WTC11 (cell line): ENCODE measurements around the gene GNAT3.

Experiments used
- ELF4 ChIP-seq: sonication (generic); formaldehyde crosslinking; IDR thresholded peaks from 2 replicates; pipeline ENCODE4 v1.8.1; 2022; ENCODE audit warnings: low read depth, mild to moderate bottlenecking, moderate library complexity, missing genetic modification reagents
- ESRRA ChIP-seq: sonication (generic); formaldehyde crosslinking; IDR thresholded peaks from 2 replicates; pipeline ENCODE4 v1.8.1; 2022; ENCODE audit warnings: mild to moderate bottlenecking, missing genetic modification reagents, borderline replicate concordance
- FOXJ3 ChIP-seq: sonication (generic); formaldehyde crosslinking; IDR thresholded peaks from 2 replicates; pipeline ENCODE4 v1.9.0; 2021; ENCODE audit warnings: missing genetic modification reagents, mild to moderate bottlenecking, borderline replicate concordance
- RELA ChIP-seq: sonication (generic); formaldehyde crosslinking; IDR thresholded peaks from 2 replicates; pipeline ENCODE4 v1.8.1; 2022; ENCODE audit warnings: missing genetic modification reagents, mild to moderate bottlenecking, borderline replicate concordance
- SP1 ChIP-seq: sonication (generic); formaldehyde crosslinking; conservative IDR thresholded peaks from 2 replicates; pipeline ENCODE4 v1.8.1; 2022; ENCODE audit warnings: missing genetic modification reagents
- ZNF138 ChIP-seq: sonication (generic); formaldehyde crosslinking; conservative IDR thresholded peaks from 2 replicates; pipeline ENCODE4 v1.8.1; 2022; ENCODE audit warnings: mild to moderate bottlenecking, moderate library complexity, missing genetic modification reagents
- ZNF263 ChIP-seq: sonication (generic); formaldehyde crosslinking; IDR thresholded peaks from 2 replicates; pipeline ENCODE4 v1.8.1; 2022; ENCODE audit warnings: low read depth, mild to moderate bottlenecking, moderate library complexity, missing genetic modification reagents
- TF ChIP-seq, protein P1 (sequence below): sonication (generic); formaldehyde crosslinking; IDR thresholded peaks from 2 replicates; pipeline ENCODE4 v1.8.0; 2022; ENCODE audit warnings: mild to moderate bottlenecking, missing genetic modification reagents
- TF ChIP-seq, protein P2 (sequence below): sonication (generic); formaldehyde crosslinking; IDR thresholded peaks from 2 replicates; pipeline ENCODE4 v1.8.1; 2023; ENCODE audit warnings: mild to moderate bottlenecking, missing genetic modification reagents, moderate library complexity
- TF ChIP-seq, protein P3 (sequence below): sonication (generic); formaldehyde crosslinking; conservative IDR thresholded peaks from 2 replicates; pipeline ENCODE4 v1.8.1; 2022; ENCODE audit warnings: mild to moderate bottlenecking, missing genetic modification reagents
- TF ChIP-seq, protein P4 (sequence below): sonication (generic); formaldehyde crosslinking; IDR thresholded peaks from 2 replicates; pipeline ENCODE4 v1.8.0; 2022; ENCODE audit warnings: mild to moderate bottlenecking, missing genetic modification reagents
- TF ChIP-seq, protein P5 (sequence below): fragments of 200-600 bp; IDR thresholded peaks from 2 replicates; pipeline ENCODE4 v1.8.0; 2022; ENCODE audit warnings: antibody characterized with exemption

DNA sequence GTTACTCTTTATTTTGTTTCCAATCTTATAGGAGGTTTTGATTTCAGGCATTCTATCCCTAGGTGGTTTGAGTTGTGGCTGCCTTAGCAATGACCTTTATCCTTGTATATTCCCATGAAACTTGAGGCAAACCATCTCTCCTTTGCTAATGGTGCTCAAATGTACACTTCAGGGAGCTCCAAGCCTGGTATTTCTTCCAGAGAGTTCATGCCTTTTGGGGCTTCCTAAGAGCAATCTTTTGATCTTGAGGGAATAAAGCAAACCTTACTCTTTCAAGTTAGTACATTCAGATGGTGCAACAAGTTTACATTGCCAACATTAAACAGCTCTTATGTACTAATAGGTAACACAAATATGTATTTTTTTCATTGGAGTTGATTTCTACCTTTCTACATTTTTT, 3.4 kb upstream of the GNAT3 start:
- TF ChIP-seq, protein P1, sequence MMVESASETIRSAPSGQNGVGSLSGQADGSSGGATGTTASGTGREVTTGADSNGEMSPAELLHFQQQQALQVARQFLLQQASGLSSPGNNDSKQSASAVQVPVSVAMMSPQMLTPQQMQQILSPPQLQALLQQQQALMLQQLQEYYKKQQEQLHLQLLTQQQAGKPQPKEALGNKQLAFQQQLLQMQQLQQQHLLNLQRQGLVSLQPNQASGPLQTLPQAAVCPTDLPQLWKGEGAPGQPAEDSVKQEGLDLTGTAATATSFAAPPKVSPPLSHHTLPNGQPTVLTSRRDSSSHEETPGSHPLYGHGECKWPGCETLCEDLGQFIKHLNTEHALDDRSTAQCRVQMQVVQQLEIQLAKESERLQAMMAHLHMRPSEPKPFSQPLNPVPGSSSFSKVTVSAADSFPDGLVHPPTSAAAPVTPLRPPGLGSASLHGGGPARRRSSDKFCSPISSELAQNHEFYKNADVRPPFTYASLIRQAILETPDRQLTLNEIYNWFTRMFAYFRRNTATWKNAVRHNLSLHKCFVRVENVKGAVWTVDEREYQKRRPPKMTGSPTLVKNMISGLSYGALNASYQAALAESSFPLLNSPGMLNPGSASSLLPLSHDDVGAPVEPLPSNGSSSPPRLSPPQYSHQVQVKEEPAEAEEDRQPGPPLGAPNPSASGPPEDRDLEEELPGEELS = no peak
- no peak for TF ChIP-seq ZNF138
- TF ChIP-seq, protein P2, sequence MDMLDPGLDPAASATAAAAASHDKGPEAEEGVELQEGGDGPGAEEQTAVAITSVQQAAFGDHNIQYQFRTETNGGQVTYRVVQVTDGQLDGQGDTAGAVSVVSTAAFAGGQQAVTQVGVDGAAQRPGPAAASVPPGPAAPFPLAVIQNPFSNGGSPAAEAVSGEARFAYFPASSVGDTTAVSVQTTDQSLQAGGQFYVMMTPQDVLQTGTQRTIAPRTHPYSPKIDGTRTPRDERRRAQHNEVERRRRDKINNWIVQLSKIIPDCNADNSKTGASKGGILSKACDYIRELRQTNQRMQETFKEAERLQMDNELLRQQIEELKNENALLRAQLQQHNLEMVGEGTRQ (CRISPR knock-in tag) = no peak
- TF ChIP-seq, protein P3, sequence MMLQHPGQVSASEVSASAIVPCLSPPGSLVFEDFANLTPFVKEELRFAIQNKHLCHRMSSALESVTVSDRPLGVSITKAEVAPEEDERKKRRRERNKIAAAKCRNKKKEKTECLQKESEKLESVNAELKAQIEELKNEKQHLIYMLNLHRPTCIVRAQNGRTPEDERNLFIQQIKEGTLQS (CRISPR knock-in tag) = no peak
- no peak for TF ChIP-seq ESRRA (CRISPR knock-in tag)
- no peak for TF ChIP-seq ELF4 (CRISPR knock-in tag)
- TF ChIP-seq, protein P4, sequence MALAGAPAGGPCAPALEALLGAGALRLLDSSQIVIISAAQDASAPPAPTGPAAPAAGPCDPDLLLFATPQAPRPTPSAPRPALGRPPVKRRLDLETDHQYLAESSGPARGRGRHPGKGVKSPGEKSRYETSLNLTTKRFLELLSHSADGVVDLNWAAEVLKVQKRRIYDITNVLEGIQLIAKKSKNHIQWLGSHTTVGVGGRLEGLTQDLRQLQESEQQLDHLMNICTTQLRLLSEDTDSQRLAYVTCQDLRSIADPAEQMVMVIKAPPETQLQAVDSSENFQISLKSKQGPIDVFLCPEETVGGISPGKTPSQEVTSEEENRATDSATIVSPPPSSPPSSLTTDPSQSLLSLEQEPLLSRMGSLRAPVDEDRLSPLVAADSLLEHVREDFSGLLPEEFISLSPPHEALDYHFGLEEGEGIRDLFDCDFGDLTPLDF (CRISPR knock-in tag) = no peak
- TF ChIP-seq, protein P5, sequence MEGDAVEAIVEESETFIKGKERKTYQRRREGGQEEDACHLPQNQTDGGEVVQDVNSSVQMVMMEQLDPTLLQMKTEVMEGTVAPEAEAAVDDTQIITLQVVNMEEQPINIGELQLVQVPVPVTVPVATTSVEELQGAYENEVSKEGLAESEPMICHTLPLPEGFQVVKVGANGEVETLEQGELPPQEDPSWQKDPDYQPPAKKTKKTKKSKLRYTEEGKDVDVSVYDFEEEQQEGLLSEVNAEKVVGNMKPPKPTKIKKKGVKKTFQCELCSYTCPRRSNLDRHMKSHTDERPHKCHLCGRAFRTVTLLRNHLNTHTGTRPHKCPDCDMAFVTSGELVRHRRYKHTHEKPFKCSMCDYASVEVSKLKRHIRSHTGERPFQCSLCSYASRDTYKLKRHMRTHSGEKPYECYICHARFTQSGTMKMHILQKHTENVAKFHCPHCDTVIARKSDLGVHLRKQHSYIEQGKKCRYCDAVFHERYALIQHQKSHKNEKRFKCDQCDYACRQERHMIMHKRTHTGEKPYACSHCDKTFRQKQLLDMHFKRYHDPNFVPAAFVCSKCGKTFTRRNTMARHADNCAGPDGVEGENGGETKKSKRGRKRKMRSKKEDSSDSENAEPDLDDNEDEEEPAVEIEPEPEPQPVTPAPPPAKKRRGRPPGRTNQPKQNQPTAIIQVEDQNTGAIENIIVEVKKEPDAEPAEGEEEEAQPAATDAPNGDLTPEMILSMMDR = no peak
- no peak for TF ChIP-seq ZNF263 (CRISPR knock-in tag)
- TF ChIP-seq RELA (CRISPR knock-in tag) = no peak
- TF ChIP-seq SP1 (CRISPR knock-in tag) = no peak
- TF ChIP-seq FOXJ3 (CRISPR knock-in tag) = no peak
